ENCODE results near the gene TRDMT1. TPM values are rescaled to one million over a fixed set of nuclear protein-coding genes. Genes with fewer than 3 reads are reported as not detected.

TRDMT1 gene
- total RNA-seq, 1 experiment from 2014 or later, result 4.2 TPM

- no peak overlapping the region for H3K27ac ChIP-seq
- no peak; the same call in 1 of the 2 replicates for TF ChIP-seq CTCF (conservative IDR thresholded peaks at IDR 0.05)
- TF ChIP-seq EZH2 (IDR thresholded peaks at IDR 0.05; ENCODE audit: low read depth), result no peak
- H3K36me3 ChIP-seq (ENCODE audit: low read depth), result no peaks in the 10 kb centered on the region
- no peaks in the 10 kb centered on the region for H3F3A ChIP-seq (ENCODE audit: insufficient read depth, low read depth)
- no TSS peak for BruUV-seq (replicated peaks)
- H3K27me3 ChIP-seq (ENCODE audit: insufficient read depth, low read depth), result no peaks in the 10 kb centered on the region
- intact Hi-C loops (cut with micrococcal nuclease; ENCODE audit: unreplicated experiment), result no loop called here
- H3K79me2 ChIP-seq (ENCODE audit: low read depth), result no peaks in the 10 kb centered on the region
- no peak overlapping the region for H3K4me2 ChIP-seq
- H2AFZ ChIP-seq, result no peak overlapping the region
- POLR2A ChIA-PET (ENCODE audit: unreplicated experiment), result interaction anchor here (0.5 kb wide), 1 partner anchor 16 kb away, joined by 3 read pairs; no protein-coding TSS in a partner anchor
- no peaks in the 10 kb centered on the region for H4K20me1 ChIP-seq (ENCODE audit: insufficient read depth)
- CTCF ChIA-PET, result no interaction called here
- no peaks in the 10 kb centered on the region for H3K9me2 ChIP-seq (ENCODE audit: insufficient read depth)
- no peaks in the 10 kb centered on the region for H3K9me3 ChIP-seq (ENCODE audit: insufficient read depth, low read depth)
- H3K4me1 ChIP-seq (replicated peaks; ENCODE audit: insufficient read depth), result peaks cover 9% of the 10 kb centered on the region
- no peak for DNase-seq
- no peak overlapping the region for H3K4me3 ChIP-seq
Measured at GRCh38 chr10:17183110-17183509, 18.4 kb downstream of the TRDMT1 start.

- Histone ChIP-seq H3K79me2 (ENCODE audit: low read depth) (no peaks in the 10 kb centered on the region), H3K9me3 (ENCODE audit: insufficient read depth, low read depth) (no peaks in the 10 kb centered on the region), H3F3A (ENCODE audit: insufficient read depth, low read depth) (no peaks in the 10 kb centered on the region), H2AFZ (no peak overlapping the region), H3K27ac (no peak overlapping the region), H4K20me1 (ENCODE audit: insufficient read depth) (no peaks in the 10 kb centered on the region), H3K4me3 (no peak overlapping the region), H3K36me3 (ENCODE audit: low read depth) (no peaks in the 10 kb centered on the region), H3K4me2 (0 out of 2 replicates have a peak overlapping the region, but pooled peaks have one; percentile 16), H3K4me1 (replicated peaks; ENCODE audit: insufficient read depth) (peaks cover 9% of the 10 kb centered on the region), H3K27me3 (ENCODE audit: insufficient read depth, low read depth) (no peaks in the 10 kb centered on the region), H3K9me2 (ENCODE audit: insufficient read depth) (no peaks in the 10 kb centered on the region)
- ChIA-PET POLR2A (ENCODE audit: unreplicated experiment) (no interaction called here), CTCF (no interaction called here)
- DNase-seq, result peak in 1 of 2 experiments; percentile 4
- BruUV-seq (replicated peaks), result no TSS peak
- TF ChIP-seq EZH2 (IDR thresholded peaks at IDR 0.05; ENCODE audit: low read depth), result no peak
- no peak for TF ChIP-seq CTCF (conservative IDR thresholded peaks at IDR 0.05)
- intact Hi-C loops (cut with micrococcal nuclease; ENCODE audit: unreplicated experiment), result no loop called here
Measured at GRCh38 chr10:17181751-17182150, 19.7 kb downstream of the TRDMT1 start.

GRCh38 chr10:17181110-17181509 lies 20.4 kb downstream of the TRDMT1 start:
- no peak for TF ChIP-seq CTCF (conservative IDR thresholded peaks at IDR 0.05)
- no peak for TF ChIP-seq EZH2 (IDR thresholded peaks at IDR 0.05; ENCODE audit: low read depth)
- Histone ChIP-seq H3K27me3 (ENCODE audit: insufficient read depth, low read depth) (no peaks in the 10 kb centered on the region), H3K9me3 (ENCODE audit: insufficient read depth, low read depth) (no peaks in the 10 kb centered on the region), H3K4me3 (no peak overlapping the region), H3K9me2 (ENCODE audit: insufficient read depth) (no peaks in the 10 kb centered on the region), H3K4me2 (no peak overlapping the region), H3K4me1 (replicated peaks; ENCODE audit: insufficient read depth) (peaks cover 9% of the 10 kb centered on the region), H2AFZ (no peak overlapping the region), H3K79me2 (ENCODE audit: low read depth) (no peaks in the 10 kb centered on the region), H3F3A (ENCODE audit: insufficient read depth, low read depth) (no peaks in the 10 kb centered on the region), H4K20me1 (ENCODE audit: insufficient read depth) (no peaks in the 10 kb centered on the region), H3K36me3 (ENCODE audit: low read depth) (no peaks in the 10 kb centered on the region), H3K27ac (no peak overlapping the region)
- BruUV-seq (replicated peaks), result no TSS peak
- CTCF ChIA-PET, result no interaction called here
- intact Hi-C loops (cut with micrococcal nuclease; ENCODE audit: unreplicated experiment), result no loop called here
- no peak for DNase-seq
- POLR2A ChIA-PET (ENCODE audit: unreplicated experiment), result no interaction called here
